Caco-2 (cell line): ENCODE results near the gene COL4A2. TPM values are rescaled to one million over a fixed set of nuclear protein-coding genes. Genes with fewer than 3 reads are reported as not detected.

Experiments
- BruUV-seq: library from RNA; stranded (reverse); fragments of 400-500 nt; replicated peaks from 2 replicates; lab custom pipeline; 2021; lab: Mats Ljungman, UMichigan
- CTCF ChIA-PET: fragments of 300-600 bp; sonication (Branson Sonifier 250); formaldehyde crosslinking; loops from one replicate; lab custom pipeline; 2022; ENCODE audit warnings: antibody characterized with exemption; lab: Charles Lee
- POLR2A ChIA-PET: fragments of 300-600 bp; sonication (Branson Sonifier 250); formaldehyde crosslinking; loops from one replicate; lab custom pipeline; 2022; ENCODE audit warnings: antibody characterized with exemption; lab: Charles Lee
- DNase-seq, 2 experiments: peaks; one replicate each; pipeline versions ENCODE4 v3.0.0 to v3.0.0-alpha.2; 2020 to 2022
- H3K27me3 ChIP-seq: replicated peaks from 2 replicates; pipeline ENCODE4 v1.6.0; 2011; ENCODE audit warnings: low read length; ENCODE audit not compliant: control insufficient read depth, insufficient read depth
- H3K36me3 ChIP-seq: 2 replicates; pipeline ENCODE4 v1.5.1; 2011; ENCODE audit warnings: low read length; ENCODE audit not compliant: control insufficient read depth, insufficient read depth
- H3K4me1 ChIP-seq: fragments of 250-450 bp; sonication (Bioruptor Pico); 2 replicates; pipeline ENCODE4 v1.5.1; 2020; ENCODE audit warnings: mild to moderate bottlenecking
- H3K4me3 ChIP-seq: 2 replicates; pipeline ENCODE4 v1.5.1; 2011; ENCODE audit warnings: low read depth, mild to moderate bottlenecking, control low read depth, low read length
- H3K9me3 ChIP-seq: fragments of 250-450 bp; sonication (Bioruptor Pico); 2 replicates; pipeline ENCODE4 v1.5.1; 2020; ENCODE audit warnings: mild to moderate bottlenecking, moderate library complexity
- H3K27ac Mint-ChIP-seq: one replicate; pipeline ENCODE4 v1.8.0; 2022; ENCODE audit warnings: mixed read lengths; ENCODE audit not compliant: unreplicated experiment
- H3K27me3 Mint-ChIP-seq: one replicate; pipeline ENCODE4 v1.8.0; 2022; ENCODE audit warnings: mixed read lengths; ENCODE audit not compliant: insufficient read depth, unreplicated experiment
- H3K36me3 Mint-ChIP-seq: one replicate; pipeline ENCODE4 v1.8.0; 2022; ENCODE audit warnings: mild to moderate bottlenecking, mixed read lengths; ENCODE audit not compliant: insufficient read depth, unreplicated experiment
- H3K4me1 Mint-ChIP-seq: one replicate; pipeline ENCODE4 v1.8.0; 2022; ENCODE audit warnings: low read depth, mixed read lengths; ENCODE audit not compliant: unreplicated experiment
- H3K4me3 Mint-ChIP-seq: one replicate; pipeline ENCODE4 v1.8.0; 2022; ENCODE audit warnings: mild to moderate bottlenecking, moderate library complexity, mixed read lengths; ENCODE audit not compliant: unreplicated experiment
- H3K9me3 Mint-ChIP-seq: one replicate; pipeline ENCODE4 v1.8.0; 2022; ENCODE audit warnings: mixed read lengths; ENCODE audit not compliant: unreplicated experiment
- intact Hi-C: fragments of 100-400 bp; cut with micrococcal nuclease; formaldehyde crosslinking; loops from one replicate; pipeline ENCODE4 v1.10.0; 2022; ENCODE audit not compliant: unreplicated experiment
- total RNA-seq: library from RNA; stranded (reverse); gene quantifications from 2 replicates; pipeline ENCODE4 v1.2.3, GENCODE V29; 2022
- TF ChIP-seq, protein P1 (sequence below), 2 experiments: fragments of 200-600 bp in 1 of 2; IDR thresholded peaks; 1 replicate in 1 of 2; 2 replicates in 1 of 2; pipeline versions ENCODE4 v1.5.1 to v1.8.0; 2011 to 2022; ENCODE audit warnings: antibody characterized with exemption in 1 of 2, control low read depth in 1 of 2, inconsistent platforms in 1 of 2, low read depth in 1 of 2, low read length in 1 of 2, mild to moderate bottlenecking in 1 of 2, moderate library complexity in 1 of 2; ENCODE audit not compliant: insufficient read depth in 1 of 2, severe bottlenecking in 1 of 2, unreplicated experiment in 1 of 2

The COL4A2 gene
- total RNA-seq, 1 experiment from 2014 or later = 19.2 TPM

DNA sequence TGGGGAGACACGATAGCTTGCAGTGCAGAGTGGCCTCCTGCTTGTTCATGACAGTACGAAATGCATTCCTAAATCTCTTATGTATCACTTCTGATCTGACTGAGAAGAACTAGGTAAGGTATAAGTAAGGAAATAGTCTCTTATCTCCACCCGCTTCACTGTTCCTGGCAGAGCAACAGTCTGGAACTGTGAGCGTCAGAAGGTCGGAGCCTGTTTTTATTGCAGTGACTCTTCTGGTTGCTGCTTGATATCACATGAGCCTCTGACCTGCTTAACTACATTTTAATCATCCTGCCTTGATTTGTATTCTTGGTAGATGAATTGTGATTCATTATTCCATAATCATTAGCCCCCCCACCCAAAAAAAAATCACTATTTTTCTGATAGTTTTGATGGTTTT lies 69.0 kb downstream of the COL4A2 start:
- Histone ChIP-seq H3K9me3 (0 out of 2 replicates have a peak, but pooled peaks cover 5% of the 10 kb centered on the region), H3K27me3 (no peaks in the 10 kb centered on the region), H3K4me1 (peaks cover 11% of the 10 kb centered on the region), H3K36me3 (no peaks in the 10 kb centered on the region), H3K4me3 (no peak overlapping the region)
- no peaks in the 10 kb centered on the region for H3K27me3 Mint-ChIP-seq
- peaks cover 8% of the 10 kb centered on the region for H3K4me1 Mint-ChIP-seq
- intact Hi-C loops = no loop called here
- TF ChIP-seq, protein P1, sequence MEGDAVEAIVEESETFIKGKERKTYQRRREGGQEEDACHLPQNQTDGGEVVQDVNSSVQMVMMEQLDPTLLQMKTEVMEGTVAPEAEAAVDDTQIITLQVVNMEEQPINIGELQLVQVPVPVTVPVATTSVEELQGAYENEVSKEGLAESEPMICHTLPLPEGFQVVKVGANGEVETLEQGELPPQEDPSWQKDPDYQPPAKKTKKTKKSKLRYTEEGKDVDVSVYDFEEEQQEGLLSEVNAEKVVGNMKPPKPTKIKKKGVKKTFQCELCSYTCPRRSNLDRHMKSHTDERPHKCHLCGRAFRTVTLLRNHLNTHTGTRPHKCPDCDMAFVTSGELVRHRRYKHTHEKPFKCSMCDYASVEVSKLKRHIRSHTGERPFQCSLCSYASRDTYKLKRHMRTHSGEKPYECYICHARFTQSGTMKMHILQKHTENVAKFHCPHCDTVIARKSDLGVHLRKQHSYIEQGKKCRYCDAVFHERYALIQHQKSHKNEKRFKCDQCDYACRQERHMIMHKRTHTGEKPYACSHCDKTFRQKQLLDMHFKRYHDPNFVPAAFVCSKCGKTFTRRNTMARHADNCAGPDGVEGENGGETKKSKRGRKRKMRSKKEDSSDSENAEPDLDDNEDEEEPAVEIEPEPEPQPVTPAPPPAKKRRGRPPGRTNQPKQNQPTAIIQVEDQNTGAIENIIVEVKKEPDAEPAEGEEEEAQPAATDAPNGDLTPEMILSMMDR (IDR thresholded peaks at IDR 0.05; ENCODE audit: insufficient read depth in 1 of 2, low read depth in 1 of 2, low read length in 1 of 2, severe bottlenecking in 1 of 2, unreplicated experiment in 1 of 2) = no peak
- no TSS peak for BruUV-seq
- CTCF ChIA-PET = no interaction called here
- no peak overlapping the region for H3K4me3 Mint-ChIP-seq
- no peak overlapping the region for H3K27ac Mint-ChIP-seq
- DNase-seq = no peak
- POLR2A ChIA-PET = no interaction called here
- peaks cover 9% of the 10 kb centered on the region for H3K9me3 Mint-ChIP-seq
- H3K36me3 Mint-ChIP-seq = no peaks in the 10 kb centered on the region

GRCh38 chr13:110377178-110377825 lies 70.2 kb downstream of the COL4A2 start:
- no peaks in the 10 kb centered on the region for H3K36me3 ChIP-seq
- Mint-ChIP-seq H3K9me3 (peaks cover 19% of the 10 kb centered on the region), H3K36me3 (no peaks in the 10 kb centered on the region), H3K4me1 (peaks cover 15% of the 10 kb centered on the region), H3K4me3 (no peak overlapping the region), H3K27ac (no peak overlapping the region), H3K27me3 (no peaks in the 10 kb centered on the region)
- peaks cover 11% of the 10 kb centered on the region for H3K4me1 ChIP-seq
- ChIA-PET POLR2A (no interaction called here), CTCF (no interaction called here)
- no TSS peak for BruUV-seq
- H3K27me3 ChIP-seq = no peaks in the 10 kb centered on the region
- no peak overlapping the region for H3K4me3 ChIP-seq
- H3K9me3 ChIP-seq = 0 out of 2 replicates have a peak, but pooled peaks cover 5% of the 10 kb centered on the region
- intact Hi-C loops = no loop called here
- no peak for DNase-seq
- TF ChIP-seq, protein P1 (IDR thresholded peaks at IDR 0.05; ENCODE audit: insufficient read depth in 1 of 2, low read depth in 1 of 2, low read length in 1 of 2, severe bottlenecking in 1 of 2, unreplicated experiment in 1 of 2) = no peak

- no peaks in the 10 kb centered on the region for H3K27me3 ChIP-seq
- H3K4me3 ChIP-seq = no peak overlapping the region
- peaks cover 11% of the 10 kb centered on the region for H3K4me1 ChIP-seq
- ChIA-PET CTCF (no interaction called here), POLR2A (no interaction called here)
- Mint-ChIP-seq H3K27ac (no peak overlapping the region), H3K27me3 (no peaks in the 10 kb centered on the region), H3K36me3 (no peaks in the 10 kb centered on the region), H3K4me1 (peaks cover 15% of the 10 kb centered on the region), H3K4me3 (no peak overlapping the region), H3K9me3 (peaks cover 19% of the 10 kb centered on the region)
- BruUV-seq = no TSS peak
- H3K36me3 ChIP-seq = no peaks in the 10 kb centered on the region
- intact Hi-C loops = loop anchor here (2.0 kb wide), 1 partner anchor 79 kb away; no protein-coding TSS in a partner anchor
- TF ChIP-seq, protein P1 (IDR thresholded peaks at IDR 0.05; ENCODE audit: insufficient read depth in 1 of 2, low read depth in 1 of 2, low read length in 1 of 2, severe bottlenecking in 1 of 2, unreplicated experiment in 1 of 2) = no peak
- no peak for DNase-seq
- H3K9me3 ChIP-seq = 0 out of 2 replicates have a peak, but pooled peaks cover 5% of the 10 kb centered on the region
These were observed 70.7 kb downstream of the COL4A2 start for GRCh38 chr13:110377826-110378201.
